ENCODE data around the gene PLB1. TPM values are rescaled to one million over a fixed set of nuclear protein-coding genes. Genes with fewer than 3 reads are reported as not detected.
"Not testable (repeated sequence)": the region's sequence is repeated elsewhere in the genome, so short reads cannot be mapped to it uniquely, and the experiment has no call there.

PLB1 gene
- total RNA-seq, 1 experiment from 2014 or later: 0.91 TPM

DNA sequence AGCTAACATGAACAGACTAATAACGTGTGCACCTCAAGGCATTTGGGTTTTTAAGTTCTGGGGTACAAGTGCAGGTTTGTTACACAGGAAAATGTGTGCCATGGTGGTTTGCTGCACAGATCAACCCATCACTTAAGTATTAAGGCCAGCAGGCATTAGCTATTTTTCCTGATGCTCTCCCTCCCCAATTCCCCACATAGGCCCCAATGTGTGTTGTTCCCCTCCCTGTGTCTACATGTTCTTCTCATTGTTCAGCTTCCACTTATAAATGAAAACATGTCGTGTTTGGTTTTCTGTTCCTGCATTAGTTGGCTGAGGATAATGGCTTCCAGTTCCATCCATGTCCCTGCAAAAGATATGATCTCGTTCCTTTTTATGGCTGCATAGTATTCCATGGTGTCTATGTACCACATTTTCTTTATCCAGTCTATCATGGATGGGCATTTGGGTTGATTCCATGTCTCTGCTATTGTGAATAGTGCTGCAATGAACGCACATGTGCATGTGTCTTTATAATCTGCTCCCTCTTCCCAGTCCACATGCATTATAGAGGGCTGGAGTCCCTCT lies 170.0 kb downstream of the PLB1 start:
- DNase-seq (ENCODE audit: low read depth): not testable (repeated sequence)

DNA sequence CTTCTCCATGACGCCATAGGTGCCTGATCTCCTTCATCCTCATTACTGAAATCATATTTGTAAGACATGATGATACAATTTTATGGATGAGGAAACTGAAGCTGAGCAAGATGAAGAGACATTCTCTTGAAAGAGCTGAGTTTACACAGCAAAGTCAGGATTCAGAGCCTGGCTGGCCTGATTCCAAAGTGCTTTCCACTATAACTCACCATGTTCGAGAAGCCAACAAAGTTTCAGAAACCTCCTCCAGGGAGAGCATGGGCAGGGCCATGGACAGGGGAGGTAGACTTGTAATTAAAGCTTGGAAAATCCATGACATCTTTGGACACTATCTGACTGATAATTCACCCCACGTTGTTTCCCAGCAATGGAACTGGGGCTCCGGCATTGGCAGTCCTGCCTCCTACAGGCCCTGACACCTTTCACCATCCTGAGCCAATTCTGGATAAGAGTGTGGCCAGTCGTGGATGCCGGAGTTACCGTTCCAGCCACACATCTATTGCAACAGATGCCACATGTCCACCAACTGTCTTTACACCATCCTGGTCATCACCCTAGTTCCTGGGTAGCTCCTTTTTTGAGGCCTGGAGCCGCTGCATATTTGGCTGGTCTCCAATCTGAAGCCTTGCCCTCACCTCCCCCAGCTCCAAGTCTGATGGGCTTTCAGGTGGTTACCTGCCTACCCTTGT lies 170.8 kb downstream of the PLB1 start:
- DNase-seq (ENCODE audit: low read depth): no peak

DNA sequence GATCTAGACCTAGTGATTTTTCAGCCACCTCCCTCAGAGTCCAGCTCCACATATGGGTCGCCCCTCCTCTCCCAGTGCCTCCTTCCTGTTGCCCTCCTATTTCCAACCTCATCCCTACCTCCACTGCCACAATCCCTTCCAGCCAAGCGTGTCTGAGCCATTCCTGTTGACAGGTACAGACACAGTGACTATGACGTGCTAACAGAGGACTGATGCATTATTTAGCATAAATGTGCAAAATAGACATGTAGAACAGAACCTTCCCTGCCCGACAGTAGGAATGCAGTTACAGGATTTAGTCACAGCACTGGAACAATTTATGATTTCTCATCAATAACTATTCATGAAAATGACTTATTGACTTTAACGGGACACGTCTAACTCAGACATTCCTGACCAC lies 171.4 kb downstream of the PLB1 start:
- no peak for DNase-seq (ENCODE audit: low read depth)

DNA sequence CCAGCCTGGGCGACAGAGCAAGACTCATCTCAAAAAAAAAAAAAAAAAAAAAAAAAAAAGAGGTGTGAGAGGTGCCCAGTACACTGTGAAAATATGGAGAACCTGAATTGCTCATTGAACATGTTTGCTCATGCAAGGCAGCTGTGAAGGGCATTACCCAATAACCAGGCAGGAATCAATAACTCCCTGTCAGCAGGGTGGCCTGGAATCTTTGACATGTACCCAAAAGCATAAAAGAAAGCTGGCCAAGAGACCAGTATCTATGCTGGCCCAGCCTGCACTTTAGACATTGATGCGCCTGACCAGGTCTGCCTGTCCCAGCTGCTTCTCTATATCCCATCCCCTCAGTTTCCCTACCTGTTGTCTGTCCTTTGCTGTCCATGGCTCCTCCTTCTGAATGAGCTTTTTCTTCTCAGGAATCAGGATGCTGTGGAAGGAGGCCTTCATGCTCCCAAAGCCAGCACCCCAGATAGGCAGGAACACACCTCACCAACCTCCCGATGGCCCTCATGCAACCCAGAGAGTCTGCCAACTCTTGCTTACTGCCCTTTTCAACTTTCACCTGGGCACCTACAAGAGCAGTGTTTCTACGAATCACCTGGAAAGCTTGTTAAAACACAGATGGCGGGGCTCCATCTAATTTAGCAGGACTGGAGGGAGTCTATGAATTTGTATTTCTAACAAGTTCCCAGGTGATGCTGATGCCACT lies 172.4 kb downstream of the PLB1 start:
- DNase-seq (ENCODE audit: low read depth): no peak

DNA sequence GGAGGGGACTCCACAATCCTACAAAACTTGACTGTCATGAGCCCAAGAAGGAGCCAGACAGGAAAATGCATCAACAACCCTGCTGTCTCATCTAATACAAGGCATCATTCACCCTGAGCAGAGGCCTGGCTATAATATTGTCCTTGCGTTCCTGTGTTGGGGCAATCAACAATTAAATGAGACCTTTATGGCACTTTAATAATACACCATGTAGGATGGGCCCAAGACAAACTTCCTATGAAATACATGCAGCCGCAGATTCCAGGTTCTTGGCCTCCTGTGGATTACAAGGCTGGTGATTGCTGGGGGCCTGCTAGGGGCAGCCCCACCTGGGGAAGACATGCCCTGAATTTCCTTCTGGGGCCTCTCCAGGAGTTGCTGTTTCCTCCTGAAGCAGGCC lies 173.0 kb downstream of the PLB1 start:
- no peak for DNase-seq (ENCODE audit: low read depth)

DNA sequence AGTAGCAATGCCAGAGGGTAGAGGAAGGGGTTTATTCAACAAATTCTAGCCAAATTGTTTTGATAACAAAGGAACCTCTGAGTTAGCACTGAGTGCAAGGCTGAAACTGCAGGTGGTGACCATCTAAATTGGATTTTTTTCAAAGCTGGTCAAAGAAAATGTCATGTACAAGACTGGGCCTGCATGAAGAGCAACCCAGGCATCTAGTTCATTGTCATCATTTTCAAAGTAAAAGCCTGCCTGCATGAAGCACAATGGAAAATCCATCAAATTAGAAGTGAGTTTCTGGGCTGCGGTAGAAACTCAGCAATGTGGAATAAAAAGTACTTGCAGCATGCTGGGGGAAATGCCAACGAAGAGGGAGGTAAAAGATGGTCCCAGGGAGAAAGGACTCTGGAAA lies 175.0 kb downstream of the PLB1 start:
- no peak for DNase-seq (ENCODE audit: low read depth)

DNA sequence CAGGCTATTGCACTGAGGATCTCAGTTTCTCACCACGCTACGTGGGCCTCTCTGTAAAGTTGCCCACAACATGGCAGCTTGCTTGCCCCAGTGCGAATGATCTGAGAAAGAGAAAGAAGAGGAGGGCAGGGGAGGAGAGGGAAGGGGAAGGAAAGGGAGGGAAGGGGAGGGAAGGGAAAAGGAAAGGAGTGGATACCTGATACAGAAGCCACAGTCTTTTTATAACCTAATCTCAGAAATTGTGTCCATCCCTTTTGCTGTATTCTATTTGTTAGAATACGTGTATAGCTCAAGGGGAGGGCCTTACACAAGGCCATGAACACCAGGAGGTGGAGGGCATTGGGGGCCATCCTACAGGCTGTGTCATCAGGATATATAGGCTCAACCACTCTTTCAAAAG lies 177.5 kb downstream of the PLB1 start:
- DNase-seq (ENCODE audit: low read depth): no peak

DNA sequence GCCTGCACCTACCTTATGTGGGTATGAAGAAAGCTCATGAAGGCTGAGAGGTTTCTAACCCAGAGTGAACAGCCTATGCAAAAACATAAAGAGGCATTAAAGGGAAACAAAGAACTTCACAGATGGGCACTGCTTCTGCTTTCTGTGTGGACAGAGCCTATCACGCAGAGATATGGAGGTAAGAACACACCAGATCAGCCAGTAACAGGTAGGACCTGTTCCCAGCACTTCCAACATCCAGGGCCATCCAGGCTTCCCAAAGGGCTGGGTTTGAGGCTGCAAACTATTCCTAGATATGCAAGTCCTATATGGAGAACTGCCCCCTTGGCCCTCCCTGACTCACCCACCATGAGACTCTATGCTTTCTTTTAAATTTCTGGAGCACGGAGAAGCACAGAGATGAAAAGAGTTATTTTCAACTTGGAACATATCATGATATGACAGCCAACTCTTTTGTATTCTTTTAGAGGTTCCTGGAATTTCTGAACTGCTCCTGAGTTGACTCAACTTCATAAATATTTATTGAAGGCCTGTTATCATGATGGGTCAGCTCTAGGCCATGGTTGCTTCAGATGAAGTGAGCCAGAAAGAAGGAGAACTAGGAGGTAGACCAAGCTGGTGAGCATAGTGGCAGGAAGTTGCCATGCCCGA lies 178.3 kb downstream of the PLB1 start:
- peak; percentile 51 for DNase-seq (ENCODE audit: low read depth)

DNA sequence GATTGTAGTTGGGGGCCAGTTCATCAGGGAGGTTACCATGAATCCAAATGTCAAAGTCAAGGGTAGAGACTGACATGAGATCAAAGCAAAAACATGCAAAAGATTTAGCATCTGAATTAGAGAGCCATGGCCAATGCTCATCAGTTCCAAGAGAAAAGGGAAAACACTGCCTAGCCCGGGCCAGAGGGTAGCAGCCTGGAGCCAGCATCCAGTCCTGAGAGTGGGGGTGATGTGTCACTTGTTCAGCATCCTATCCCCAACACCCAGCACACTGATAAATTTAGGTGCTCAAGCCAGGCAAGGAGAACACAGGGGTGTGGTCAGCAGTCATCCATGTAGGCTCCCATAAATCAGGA lies 178.8 kb downstream of the PLB1 start:
- no peak for DNase-seq (ENCODE audit: low read depth)

DNA sequence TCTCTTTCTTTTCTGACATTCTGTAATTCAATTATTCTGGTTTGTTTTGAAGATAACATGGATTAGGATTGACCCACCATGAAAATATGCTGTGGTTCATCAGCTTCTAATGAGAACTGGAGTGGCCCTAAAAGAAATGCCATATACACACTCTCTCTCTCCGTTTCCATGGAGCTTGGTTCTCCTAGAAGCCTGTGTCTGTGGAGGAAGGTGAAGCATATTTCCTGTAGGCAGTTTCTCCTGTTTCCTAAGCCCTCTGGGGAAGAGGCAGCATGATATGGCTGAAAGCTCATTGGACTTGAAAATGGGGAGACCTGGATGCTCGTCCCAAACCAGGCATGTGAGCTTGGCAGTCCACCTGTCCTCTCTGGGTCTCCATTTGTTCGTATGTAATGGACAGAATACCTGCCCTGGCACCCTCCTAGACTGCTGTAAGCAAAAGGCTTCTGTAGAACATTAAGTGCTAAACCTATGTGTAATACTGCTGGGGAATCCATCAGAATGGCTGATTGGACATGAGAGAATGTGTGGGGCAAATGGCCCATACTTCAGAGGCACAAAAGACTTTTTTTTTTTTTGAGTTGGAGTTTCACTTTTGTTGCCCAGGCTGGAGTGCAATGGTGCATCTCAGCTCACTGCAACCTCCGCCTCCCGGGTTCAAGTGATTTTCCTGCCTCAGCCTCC lies 180.4 kb downstream of the PLB1 start:
- DNase-seq (ENCODE audit: low read depth): peak; percentile 60

DNA sequence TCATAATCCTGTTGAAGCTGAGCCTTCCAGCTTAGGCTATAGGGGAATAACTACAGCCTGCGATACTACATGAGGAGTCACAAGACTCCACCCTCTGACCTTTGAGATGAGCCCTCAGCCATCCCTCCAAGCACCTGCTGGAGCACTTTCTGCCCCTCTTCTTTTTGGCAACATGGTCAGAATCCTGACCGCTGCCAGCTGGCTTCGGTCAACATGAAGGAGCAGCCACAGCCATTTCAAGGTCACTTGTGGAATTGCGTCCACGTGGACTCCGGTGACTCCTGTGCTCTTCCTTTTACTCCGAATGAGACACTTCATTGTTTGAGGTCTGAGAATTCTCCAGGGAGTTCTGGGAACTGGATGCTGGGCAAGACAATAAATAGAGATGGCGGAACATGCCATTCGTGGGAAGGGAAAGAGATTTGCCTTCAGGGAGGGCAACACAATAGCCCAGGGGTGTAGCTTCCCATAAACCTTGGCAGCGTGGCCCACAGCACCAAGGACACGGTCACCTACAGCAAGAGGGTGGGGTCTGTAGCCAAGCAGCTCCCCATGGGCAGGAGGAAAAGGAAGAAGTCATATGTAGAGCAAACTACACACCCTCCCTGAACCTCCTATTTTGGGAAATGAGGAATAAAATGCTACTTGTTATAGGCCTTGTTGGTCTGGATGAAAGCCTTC lies 182.5 kb downstream of the PLB1 start:
- DNase-seq (ENCODE audit: low read depth): no peak

DNA sequence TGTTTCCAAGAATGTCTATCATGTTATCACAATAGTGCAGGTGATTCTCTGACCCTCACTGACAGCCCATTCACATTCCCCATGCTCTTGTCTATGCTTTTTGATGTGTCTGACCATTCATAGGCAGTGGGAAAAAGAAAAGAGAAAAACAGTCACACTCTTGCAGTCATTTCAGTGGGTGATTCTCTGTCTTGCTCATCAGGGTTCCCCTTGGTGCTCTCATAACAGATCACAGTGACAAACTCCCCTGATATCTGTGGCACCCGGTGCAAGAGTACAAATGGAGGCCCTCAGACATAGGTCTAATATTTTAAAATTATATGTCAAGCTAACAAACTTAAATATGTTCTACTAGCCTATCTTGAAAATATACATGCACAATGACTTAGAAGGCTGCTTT lies 183.1 kb downstream of the PLB1 start:
- no peak for DNase-seq (ENCODE audit: low read depth)

DNA sequence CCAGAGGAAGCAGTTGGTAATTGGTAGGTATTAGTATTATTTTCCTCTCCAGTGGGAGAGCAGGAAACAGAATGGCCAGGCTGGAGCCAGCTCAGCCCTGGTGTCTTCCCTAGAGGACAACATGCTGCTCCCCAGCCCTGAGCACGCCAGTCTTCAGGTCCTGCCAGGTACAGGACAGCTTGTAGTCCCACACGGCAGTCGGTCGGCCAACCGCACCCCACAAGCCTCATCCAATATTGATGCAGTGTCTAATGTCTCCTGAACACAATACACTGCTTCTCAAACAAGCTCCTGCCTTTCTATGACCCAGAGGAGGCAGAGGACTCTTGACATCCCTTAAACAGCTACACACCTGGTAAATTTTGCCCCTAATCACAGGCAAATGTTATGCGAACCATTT lies 184.8 kb downstream of the PLB1 start:
- no peak for DNase-seq (ENCODE audit: low read depth)

DNA sequence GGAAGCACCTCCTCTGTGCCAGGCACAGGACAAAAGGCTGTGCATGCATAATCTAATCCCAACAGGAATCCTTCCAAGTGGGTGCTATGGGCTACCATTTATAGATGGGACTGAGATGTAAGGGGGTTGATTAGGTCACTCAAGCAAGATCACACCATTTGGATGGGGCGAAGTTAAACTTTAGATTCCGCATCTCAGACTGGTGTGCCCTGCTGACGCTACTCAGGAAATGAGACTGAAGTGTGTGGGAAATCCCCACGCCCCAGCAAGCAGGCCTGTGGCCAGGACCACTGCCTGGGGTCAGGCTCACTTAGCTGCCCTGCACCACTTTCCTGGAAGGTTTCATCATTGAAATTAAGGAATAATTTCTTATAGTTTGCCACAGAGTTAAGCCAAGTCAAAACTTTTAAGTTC lies 185.3 kb downstream of the PLB1 start:
- DNase-seq (ENCODE audit: low read depth): peak; percentile 82

DNA sequence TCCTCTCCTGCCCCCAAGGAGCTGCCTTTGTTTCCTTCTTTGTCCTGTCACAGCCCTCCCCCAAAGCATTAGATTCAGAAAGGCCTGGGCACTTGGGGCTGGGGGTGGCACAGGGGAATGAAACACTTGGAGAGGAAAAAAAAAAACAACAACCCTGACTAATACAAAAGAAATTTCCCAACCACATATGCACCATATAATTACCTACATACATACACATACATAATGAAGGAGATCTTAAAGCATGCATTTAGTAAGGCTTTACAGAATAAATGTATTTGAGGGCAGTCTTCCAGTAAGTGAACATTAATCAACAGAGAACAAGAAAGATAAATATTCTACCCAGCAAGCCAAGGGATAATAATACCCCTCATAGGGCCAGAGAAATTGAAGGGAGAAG lies 185.7 kb downstream of the PLB1 start:
- no peak for DNase-seq (ENCODE audit: low read depth)

DNA sequence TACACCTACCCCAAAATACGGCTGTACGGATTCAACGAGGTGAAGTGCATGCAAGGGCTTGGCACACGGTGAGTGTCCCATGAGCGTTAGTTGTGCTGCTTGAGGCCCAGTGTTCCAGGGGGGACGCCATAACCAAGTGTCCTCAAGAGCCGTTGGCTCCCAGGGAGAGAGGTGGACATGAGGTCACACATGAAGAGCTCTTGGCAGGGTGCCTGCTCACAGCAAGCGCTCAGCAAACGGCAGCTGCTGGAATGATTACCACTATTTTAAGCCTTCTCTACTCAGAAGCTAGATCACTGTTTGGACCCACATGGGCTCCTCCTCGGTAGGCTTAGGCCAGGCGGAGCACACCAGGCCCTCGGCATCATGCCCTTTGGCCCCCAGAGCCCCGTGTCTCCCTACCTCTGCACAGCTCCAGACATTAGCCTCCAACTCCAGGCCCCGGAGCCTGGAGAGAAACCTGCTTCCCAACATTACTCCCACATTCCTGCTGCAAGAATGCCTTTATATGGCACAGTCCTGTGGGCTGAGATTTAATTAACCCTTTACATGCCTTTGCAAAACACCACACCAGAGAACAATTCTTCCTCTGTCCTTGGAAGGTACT lies 187.3 kb downstream of the PLB1 start:
- DNase-seq (ENCODE audit: low read depth): peak; percentile 84

DNA sequence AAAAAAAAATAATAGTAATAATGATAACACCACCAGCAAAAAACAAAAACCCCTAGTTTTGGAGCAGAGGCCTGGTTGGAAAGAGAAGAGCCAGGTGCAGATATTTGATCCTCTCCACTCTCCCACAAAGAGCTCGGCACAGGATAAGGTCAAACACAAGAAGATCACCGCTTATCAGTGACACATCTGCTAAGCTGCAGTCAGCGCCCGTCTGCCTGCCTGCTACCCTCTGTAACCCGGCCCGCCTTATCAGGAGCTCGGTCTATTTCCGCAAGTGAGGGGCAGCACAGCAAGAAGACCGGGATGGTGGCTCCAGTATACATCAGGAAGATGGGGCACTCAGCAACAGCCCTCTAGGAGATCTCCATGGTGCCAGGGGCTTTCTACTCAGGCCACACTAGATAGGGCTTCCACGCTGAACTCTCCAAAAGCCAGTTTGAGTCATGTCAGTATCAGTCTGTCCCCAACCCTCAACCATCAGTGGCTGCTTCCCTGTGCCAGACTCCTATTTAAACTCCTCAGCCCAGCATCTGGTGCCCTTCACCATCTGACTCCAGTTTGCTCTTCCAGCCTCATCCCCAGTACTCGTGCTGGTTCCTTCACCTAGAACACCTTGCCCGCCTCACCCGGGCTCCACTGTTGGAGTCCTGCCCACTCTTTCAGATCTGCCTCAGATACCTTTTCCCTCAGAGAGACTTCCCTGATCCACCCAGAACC lies 188.4 kb downstream of the PLB1 start:
- no peak for DNase-seq (ENCODE audit: low read depth)

DNA sequence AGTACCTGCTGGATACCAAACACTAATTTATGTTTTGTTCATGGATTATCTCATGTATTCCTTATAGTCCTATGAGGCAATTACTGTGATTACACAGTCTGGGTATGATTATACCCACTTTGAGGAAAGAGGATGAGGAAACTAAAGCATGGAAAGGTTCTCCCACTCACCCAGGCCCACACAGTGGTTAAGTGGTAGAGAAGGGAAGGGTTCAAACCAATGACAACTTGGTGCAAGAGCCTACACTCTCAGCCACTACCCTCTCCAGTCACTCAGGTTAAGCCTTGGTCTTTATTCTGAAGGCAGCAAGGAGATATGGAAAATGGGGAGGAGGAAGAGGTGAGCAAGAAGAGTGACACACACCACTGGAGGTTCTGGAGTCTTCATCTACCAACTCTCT lies 191.3 kb downstream of the PLB1 start:
- no peak for DNase-seq (ENCODE audit: low read depth)

DNA sequence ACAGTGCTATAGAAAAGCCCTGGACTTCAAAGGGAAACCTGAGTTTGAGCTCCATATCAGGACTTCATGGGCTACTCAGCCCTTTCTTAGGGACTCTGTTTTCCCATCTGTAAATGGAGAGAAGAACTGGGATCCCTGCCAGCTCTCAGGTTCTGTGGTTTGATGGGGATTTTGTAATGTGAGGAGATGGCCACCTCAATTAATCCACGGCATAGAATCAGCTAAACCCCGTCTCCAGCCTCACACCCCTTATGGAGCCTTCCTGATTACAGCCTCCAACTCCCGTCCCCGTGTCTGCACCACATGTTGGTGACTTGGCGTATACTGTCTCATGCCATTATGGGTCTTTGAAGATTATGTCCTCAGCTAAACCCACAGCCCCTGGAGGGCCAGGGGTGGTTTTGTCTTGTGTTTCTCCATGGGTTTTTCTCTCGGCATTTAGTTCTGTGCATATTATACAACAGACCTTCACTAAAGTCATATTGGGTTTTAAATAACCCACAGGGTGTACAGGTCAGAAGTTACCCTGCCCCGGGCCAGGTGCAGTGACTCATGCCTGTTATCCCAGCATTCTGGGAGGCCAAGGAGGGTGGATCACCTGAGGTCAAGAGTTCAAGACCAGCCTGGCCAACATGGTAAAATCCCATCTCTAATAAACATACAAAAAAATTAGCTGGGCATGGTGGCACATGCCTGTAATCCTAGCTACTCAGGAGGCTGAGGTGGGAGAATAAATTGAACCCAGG lies 192.0 kb downstream of the PLB1 start:
- peak; percentile 48 for DNase-seq (ENCODE audit: low read depth)

DNA sequence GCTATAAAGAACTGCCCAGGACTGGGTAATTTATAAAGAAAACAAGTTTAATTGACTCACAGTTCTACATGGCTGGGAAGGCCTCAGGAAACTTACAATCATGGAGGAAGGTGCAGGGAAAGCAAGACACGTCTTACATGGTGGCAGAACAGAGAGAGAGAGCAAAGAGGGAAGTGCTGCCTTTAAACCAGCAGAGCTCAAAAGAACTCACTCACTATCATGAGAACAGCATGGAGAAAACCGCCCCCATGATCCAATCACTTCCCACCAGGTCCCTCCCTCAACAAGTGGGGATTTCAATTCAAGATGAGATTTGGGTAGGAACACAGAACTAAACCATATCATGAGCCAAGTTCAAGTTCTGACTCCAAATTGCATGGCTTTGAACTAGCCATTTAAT lies 193.0 kb downstream of the PLB1 start:
- DNase-seq (ENCODE audit: low read depth): no peak

Measured in M059J (cell line).